Keratinocyte (primary cell): ENCODE measurements around the gene API5.

Experiments
- CTCF ChIP-seq, 3 experiments: IDR thresholded peaks in 1 of 3; conservative IDR thresholded peaks in 1 of 3; optimal IDR thresholded peaks in 1 of 3; 2 replicates in 2 of 3; 3 replicates in 1 of 3; pipeline versions ENCODE3 to v1.5.1; 2011; ENCODE audit warnings: low read length in 3 of 3, mild to moderate bottlenecking in 3 of 3, moderate library complexity in 2 of 3, control low read depth in 1 of 3, inconsistent platforms in 1 of 3; ENCODE audit not compliant: insufficient read depth in 2 of 3; ENCODE audit errors: extremely low read depth in 1 of 3
- EZH2 ChIP-seq: IDR thresholded peaks from one replicate; pipeline ENCODE4 v1.6.1; 2012; ENCODE audit warnings: inconsistent platforms, mild to moderate bottlenecking, low read length, moderate library complexity

- TF ChIP-seq CTCF (optimal IDR thresholded peaks at IDR 0.05 in 1 of 3, IDR thresholded peaks at IDR 0.05 in 1 of 3, conservative IDR thresholded peaks at IDR 0.05 in 1 of 3; ENCODE audit: extremely low read depth in 1 of 3, insufficient read depth in 2 of 3, low read length in 3 of 3) (no peak), EZH2 (no peak)
These were observed 44.5 kb downstream of the API5 start for GRCh38 chr11:43356336-43356735.
